NCI-H524 (cell line): ENCODE results near the gene MMP13.
"Not testable (repeated sequence)": the region's sequence is repeated elsewhere in the genome, so short reads cannot be mapped to it uniquely, and the experiment has no call there.

Source experiments
- DNase-seq, 2 experiments: peaks; one replicate each; lab custom pipeline; 2025; lab: John Stamatoyannopoulos, UW

The MMP13 gene

DNA sequence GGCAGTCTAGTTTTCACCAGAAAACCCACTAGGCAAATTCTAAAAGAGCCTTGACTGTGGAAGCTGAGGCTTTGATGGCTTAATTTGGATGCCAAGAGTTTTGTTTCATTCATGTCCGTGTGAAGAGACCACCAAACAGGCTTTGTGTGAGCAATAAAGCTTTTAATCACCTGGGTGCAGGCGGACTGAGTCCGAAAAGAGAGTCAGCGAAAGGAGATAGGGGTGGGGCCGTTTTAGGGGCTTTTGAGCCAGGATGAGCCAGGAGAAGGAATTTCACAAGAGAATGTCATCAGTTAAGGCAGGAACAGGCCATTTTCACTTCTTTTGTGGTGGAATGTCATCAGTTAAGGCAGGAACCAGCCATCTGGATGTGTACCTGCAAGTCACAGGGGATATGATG is 51.6 kb downstream of the MMP13 start:
- not testable (repeated sequence) for DNase-seq

DNA sequence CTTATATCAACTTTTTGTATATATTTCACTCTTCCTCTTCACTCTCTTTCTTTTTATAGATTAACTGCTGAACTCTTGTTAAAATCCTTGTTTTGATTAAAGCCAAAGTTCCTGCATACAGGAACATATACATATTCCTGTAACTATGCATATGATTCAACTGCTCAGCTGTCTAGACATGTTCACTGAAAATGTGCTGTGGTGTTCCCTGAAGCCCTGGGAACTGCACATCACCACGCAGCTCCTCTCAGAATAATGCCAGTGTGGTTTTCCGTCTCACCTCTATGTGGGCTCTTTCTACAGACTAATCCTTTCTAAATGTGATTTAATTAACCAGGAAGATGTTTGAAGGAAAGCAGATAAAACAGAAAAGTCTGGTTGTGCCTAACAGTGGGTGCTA is 55.2 kb downstream of the MMP13 start:
- DNase-seq = no peak
